Thyroid gland (tissue), 4 donors: ENCODE data around the gene NSMCE3. TPM values are rescaled to one million over a fixed set of nuclear protein-coding genes. Genes with fewer than 3 reads are reported as not detected.

Experiments used
- DNase-seq, 2 donors: peaks; one replicate each; pipeline ENCODE4 v3.0.0-alpha.2; 2019
- H3K27ac ChIP-seq, 3 donors: fragments of 200-600 bp; sonication (generic); 1 replicate in 2 of 3; 2 replicates in 1 of 3; pipeline ENCODE4 v1.5.1; 2016 to 2019; ENCODE audit warnings: mild to moderate bottlenecking in 1 of 3, moderate library complexity in 1 of 3
- H3K27me3 ChIP-seq: fragments of 200-600 bp; sonication (generic); one replicate; pipeline ENCODE4 v1.5.1; 2019
- H3K36me3 ChIP-seq, 2 donors: fragments of 200-600 bp; sonication (generic); one replicate each; pipeline ENCODE4 v1.5.1; 2016 to 2019
- H3K4me1 ChIP-seq, 2 donors: fragments of 200-600 bp; sonication (generic); one replicate each; pipeline ENCODE4 v1.5.1; 2017 to 2019
- H3K4me3 ChIP-seq, 3 donors: fragments of 200-600 bp; sonication (generic); replicated peaks in 1 of 3; 1 replicate in 2 of 3; 2 replicates in 1 of 3; pipeline ENCODE4 v1.5.1; 2016; ENCODE audit warnings: mild to moderate bottlenecking in 1 of 3
- H3K9me3 ChIP-seq: fragments of 200-600 bp; sonication (generic); one replicate; pipeline ENCODE4 v1.5.1; 2017
- POLR2A ChIP-seq, 2 donors: fragments of 450-650 bp; IDR thresholded peaks; one replicate each; pipeline ENCODE4 v1.6.1; 2017; ENCODE audit warnings: antibody characterized with exemption in 2 of 2, mild to moderate bottlenecking in 2 of 2, moderate library complexity in 1 of 2
- WGBS, 2 donors: methylation state at CpG; one replicate each; pipeline ENCODE4 v1.1.5; 2017; 5-methylcytosine and 5-hydroxymethylcytosine counted together
- intact Hi-C: fragments of 100-400 bp; cut with DNase I; formaldehyde crosslinking; loops from one replicate; pipeline ENCODE4 v1.15.1; 2023
- total RNA-seq, 4 donors: library from RNA; depleted of rRNA; stranded (reverse); fragments of >200 nt; gene quantifications; one replicate each; pipeline ENCODE4 v1.2.3, GENCODE V29; 2016
- TF ChIP-seq, protein P1 (sequence below), 6 experiments: fragments of 200-600 bp in 3 of 6; fragments of 450-650 bp in 3 of 6; sonication (generic) in 3 of 6; IDR thresholded peaks; one replicate each; pipeline ENCODE4 v1.5.1; 2016 to 2019; ENCODE audit warnings: antibody characterized with exemption in 6 of 6, mild to moderate bottlenecking in 2 of 6, inconsistent platforms in 1 of 6, moderate library complexity in 1 of 6

Gene NSMCE3
- total RNA-seq, 4 donors from 2014 or later = 19.6 to 21.7 (median 20.8) TPM

DNA sequence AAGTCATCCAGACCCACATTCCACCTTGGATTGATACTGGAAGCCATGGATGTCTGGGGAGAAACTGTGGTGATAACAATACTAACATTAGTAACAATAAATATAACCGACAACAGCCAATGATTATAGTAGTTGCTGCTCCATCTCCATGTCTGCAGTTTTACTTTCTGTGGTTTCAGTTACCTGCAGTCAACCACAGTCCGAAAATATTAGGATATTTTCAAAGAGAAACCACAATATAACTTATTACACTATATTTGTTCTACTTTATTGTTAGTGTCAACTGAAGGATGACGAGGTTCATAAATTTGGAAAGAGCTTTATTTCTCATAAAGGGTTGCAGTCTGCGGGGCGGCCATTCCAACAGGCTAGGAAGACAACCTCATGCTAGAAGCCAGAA is 2.6 kb upstream of the NSMCE3 start:
- H3K4me1 ChIP-seq = peaks cover 14 to 15% of the 10 kb centered on the region in 2 donors
- 95 to 99% methylated on average over 5 of the region's 5 CpGs for WGBS, 2 donors
- no peak overlapping the region for H3K27ac ChIP-seq
- no peak overlapping the region for H3K4me3 ChIP-seq
- H3K36me3 ChIP-seq = no peaks in the 10 kb centered on the region
- DNase-seq = no peak
- TF ChIP-seq, protein P1, sequence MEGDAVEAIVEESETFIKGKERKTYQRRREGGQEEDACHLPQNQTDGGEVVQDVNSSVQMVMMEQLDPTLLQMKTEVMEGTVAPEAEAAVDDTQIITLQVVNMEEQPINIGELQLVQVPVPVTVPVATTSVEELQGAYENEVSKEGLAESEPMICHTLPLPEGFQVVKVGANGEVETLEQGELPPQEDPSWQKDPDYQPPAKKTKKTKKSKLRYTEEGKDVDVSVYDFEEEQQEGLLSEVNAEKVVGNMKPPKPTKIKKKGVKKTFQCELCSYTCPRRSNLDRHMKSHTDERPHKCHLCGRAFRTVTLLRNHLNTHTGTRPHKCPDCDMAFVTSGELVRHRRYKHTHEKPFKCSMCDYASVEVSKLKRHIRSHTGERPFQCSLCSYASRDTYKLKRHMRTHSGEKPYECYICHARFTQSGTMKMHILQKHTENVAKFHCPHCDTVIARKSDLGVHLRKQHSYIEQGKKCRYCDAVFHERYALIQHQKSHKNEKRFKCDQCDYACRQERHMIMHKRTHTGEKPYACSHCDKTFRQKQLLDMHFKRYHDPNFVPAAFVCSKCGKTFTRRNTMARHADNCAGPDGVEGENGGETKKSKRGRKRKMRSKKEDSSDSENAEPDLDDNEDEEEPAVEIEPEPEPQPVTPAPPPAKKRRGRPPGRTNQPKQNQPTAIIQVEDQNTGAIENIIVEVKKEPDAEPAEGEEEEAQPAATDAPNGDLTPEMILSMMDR (IDR thresholded peaks at IDR 0.05) = no peak
- no peak for TF ChIP-seq POLR2A (IDR thresholded peaks at IDR 0.05)
- H3K27me3 ChIP-seq = no peaks in the 10 kb centered on the region
- no peaks in the 10 kb centered on the region for H3K9me3 ChIP-seq
- intact Hi-C loops = no loop called here

DNA sequence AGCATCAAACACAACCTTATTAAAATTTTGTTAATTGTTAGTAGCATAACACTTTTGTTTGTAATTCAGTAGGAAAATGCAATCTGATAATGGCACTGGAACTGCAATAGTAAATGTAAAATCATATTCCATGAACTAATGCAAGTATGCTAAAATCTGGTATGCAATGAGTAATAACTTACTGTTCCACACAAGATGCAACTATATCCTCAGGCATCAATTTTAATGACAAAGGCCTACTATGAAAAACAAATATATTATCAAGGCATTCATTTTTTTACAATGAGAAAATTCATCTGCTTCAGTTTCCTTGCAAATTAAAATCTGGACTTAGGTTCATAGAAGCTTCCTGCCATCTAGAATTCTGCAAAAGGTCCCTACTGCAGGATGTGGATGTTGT is 1.4 kb upstream of the NSMCE3 start:
- Histone ChIP-seq H3K27ac (no peak overlapping the region), H3K4me3 (no peak overlapping the region), H3K4me1 (peaks cover 15% of the 10 kb centered on the region in 2 donors), H3K9me3 (no peaks in the 10 kb centered on the region), H3K36me3 (no peaks in the 10 kb centered on the region), H3K27me3 (no peaks in the 10 kb centered on the region)
- no peak for DNase-seq
- TF ChIP-seq, protein P1 (IDR thresholded peaks at IDR 0.05) = no peak
- no peak for TF ChIP-seq POLR2A (IDR thresholded peaks at IDR 0.05)
- intact Hi-C loops = no loop called here

DNA sequence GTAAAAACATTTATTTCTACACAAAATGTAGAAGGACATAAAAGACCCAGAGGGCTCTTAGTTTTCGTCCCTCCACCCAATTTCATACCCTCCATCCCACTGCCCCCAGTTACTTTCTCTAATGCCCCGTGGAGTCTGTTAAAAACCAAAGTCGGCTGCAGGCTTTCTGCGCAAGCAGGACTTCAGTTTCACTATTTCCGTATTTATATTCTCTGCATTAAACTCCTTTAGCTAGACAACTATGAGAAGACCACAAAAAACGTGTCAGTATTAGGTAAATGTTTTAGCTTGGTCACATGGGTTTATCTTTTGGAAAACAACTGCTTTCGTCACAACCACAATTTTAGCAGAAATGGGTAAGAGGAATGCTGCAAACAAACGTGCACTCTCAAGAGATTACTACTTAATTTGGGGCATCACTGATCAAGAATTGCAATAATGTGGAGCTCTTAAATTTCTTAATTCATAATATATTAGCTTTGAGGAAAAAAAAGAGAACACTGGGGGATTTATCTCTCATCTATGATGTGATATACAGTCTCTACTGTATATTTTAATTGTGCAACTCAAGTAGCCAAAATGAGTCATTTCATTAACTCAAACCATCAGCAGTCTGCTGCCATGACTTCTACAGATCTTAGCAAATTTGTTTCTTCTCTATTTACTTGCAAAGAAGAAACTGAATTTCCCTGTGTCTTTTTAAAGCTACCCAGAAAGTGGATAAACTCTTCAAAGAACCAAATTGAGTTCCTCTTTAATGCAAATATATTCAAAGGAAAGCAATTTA is 740 bp upstream of the NSMCE3 start:
- H3K4me1 ChIP-seq = peaks cover 15% of the 10 kb centered on the region in 2 donors
- H3K36me3 ChIP-seq = no peaks in the 10 kb centered on the region
- peak overlapping the region; percentile 50 to 96 (median 70) for H3K4me3 ChIP-seq
- intact Hi-C loops = no loop called here
- no peaks in the 10 kb centered on the region for H3K9me3 ChIP-seq
- TF ChIP-seq, protein P1 (IDR thresholded peaks at IDR 0.05) = no peak
- TF ChIP-seq POLR2A (IDR thresholded peaks at IDR 0.05) = no peak
- 5 to 7% methylated on average over 8 of the region's 8 CpGs for WGBS, 2 donors
- DNase-seq = no peak
- H3K27ac ChIP-seq = peak overlapping the region; percentile 86 to 92 (median 91)
- H3K27me3 ChIP-seq = no peaks in the 10 kb centered on the region

DNA sequence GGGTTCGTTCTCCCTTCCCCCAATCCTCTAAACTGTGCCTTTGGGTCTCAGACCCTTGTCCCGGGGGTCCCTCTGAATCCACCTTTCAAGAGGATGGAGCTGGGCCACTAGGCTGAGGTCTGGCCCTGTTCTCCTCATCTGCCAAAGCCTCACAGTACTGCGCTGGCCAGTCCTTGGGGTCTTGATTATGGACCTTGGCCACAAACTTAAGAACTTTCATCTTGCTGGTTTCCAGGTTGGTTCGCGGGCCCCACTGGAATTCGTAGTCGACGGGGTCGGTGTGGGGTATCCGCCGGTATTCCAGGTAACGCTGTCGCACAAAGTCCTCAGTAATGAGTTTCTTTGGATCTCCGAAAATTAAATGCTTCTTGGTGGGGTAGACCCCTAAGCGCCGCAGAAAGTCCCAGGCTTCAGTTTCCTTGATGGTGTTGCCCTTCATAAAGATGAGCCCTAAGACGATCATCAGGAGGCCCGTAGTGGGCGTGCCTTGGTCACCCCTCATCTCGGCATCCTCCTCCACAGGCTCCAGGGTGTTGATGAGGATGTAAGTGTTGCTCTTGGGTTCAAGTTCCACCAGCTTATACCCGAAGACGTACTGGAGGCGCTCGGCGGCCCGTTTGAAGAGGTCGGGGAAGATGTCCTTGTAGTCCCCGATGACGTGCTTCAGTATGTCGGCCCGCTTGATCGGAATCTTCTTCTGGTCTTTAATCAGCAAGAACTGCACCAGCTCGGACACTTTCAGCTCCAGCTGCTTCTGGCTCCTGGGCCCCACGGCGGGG is 727 bp downstream of the NSMCE3 start:
- H3K9me3 ChIP-seq = no peaks in the 10 kb centered on the region
- 3 to 5% methylated on average over 28 to 33 of the region's 35 CpGs for WGBS, 2 donors
- peak overlapping the region; percentile 86 to 92 (median 91) for H3K27ac ChIP-seq
- peak overlapping the region; percentile 50 to 96 (median 70) for H3K4me3 ChIP-seq
- H3K27me3 ChIP-seq = no peaks in the 10 kb centered on the region
- DNase-seq = peak; percentile 31 to 40
- H3K36me3 ChIP-seq = no peaks in the 10 kb centered on the region
- intact Hi-C loops = no loop called here
- H3K4me1 ChIP-seq = peaks cover 15% of the 10 kb centered on the region in 2 donors
- TF ChIP-seq, protein P1 (IDR thresholded peaks at IDR 0.05) = no peak
- TF ChIP-seq POLR2A (IDR thresholded peaks at IDR 0.05) = no peak
